ENCODE measurements around the gene WFDC12.

DNA sequence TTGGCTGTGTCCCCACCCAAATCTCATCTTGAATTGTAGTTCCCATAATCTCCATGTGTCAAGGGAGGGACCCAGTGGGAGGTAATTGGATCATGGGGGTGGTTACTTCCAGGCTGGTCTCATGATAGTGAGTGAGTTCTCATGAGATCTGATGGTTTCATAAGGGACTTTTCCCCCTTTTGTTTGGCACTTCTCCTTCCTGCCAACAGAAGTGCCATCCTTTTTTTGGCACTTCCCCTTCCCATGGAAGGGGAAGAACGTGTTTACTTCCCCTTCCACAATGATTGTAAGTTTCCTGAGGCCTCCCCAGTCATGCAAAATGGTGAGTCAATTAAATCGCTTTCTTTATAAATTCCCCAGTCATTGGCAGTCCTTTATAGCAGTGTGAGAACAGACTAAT lies 32.4 kb upstream of the WFDC12 start:
- TF ChIP-seq, protein P1, sequence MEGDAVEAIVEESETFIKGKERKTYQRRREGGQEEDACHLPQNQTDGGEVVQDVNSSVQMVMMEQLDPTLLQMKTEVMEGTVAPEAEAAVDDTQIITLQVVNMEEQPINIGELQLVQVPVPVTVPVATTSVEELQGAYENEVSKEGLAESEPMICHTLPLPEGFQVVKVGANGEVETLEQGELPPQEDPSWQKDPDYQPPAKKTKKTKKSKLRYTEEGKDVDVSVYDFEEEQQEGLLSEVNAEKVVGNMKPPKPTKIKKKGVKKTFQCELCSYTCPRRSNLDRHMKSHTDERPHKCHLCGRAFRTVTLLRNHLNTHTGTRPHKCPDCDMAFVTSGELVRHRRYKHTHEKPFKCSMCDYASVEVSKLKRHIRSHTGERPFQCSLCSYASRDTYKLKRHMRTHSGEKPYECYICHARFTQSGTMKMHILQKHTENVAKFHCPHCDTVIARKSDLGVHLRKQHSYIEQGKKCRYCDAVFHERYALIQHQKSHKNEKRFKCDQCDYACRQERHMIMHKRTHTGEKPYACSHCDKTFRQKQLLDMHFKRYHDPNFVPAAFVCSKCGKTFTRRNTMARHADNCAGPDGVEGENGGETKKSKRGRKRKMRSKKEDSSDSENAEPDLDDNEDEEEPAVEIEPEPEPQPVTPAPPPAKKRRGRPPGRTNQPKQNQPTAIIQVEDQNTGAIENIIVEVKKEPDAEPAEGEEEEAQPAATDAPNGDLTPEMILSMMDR (IDR thresholded peaks at IDR 0.05): no peak
- TF ChIP-seq EZH2 (IDR thresholded peaks at IDR 0.05) (no peak), EZH2phosphoT487 (IDR thresholded peaks at IDR 0.05) (no peak)

Measured in neural progenitor cell (in vitro differentiated cells).